ENCODE data around the gene MAGI2. TPM values are rescaled to one million over a fixed set of nuclear protein-coding genes. Genes with fewer than 3 reads are reported as not detected.

Gene MAGI2
- total and polyA plus RNA-seq, 2 donors from 2014 or later, result 4.4 to 9.0 TPM

GRCh38 chr7:78146546-78146945 is 1306.9 kb downstream of the MAGI2 start:
- Histone ChIP-seq H3K9me3 (ENCODE audit: control insufficient read depth in 2 of 3, insufficient read depth in 1 of 3, low read length in 3 of 3) (no peaks in the 10 kb centered on the region), H3K27ac (ENCODE audit: low read depth in 2 of 2, low read length in 2 of 2) (no peak overlapping the region), H3K27me3 (ENCODE audit: control insufficient read depth, insufficient read depth, low read length) (no peaks in the 10 kb centered on the region), H3K4me3 (ENCODE audit: low read length in 3 of 3) (no peak overlapping the region), H3K36me3 (ENCODE audit: control insufficient read depth in 2 of 3, insufficient read depth in 3 of 3, low read length in 3 of 3) (no peaks in the 10 kb centered on the region), H3K9ac (ENCODE audit: low read length in 3 of 3) (no peak overlapping the region), H3K4me1 (ENCODE audit: control insufficient read depth in 2 of 3, insufficient read depth in 2 of 3, low read depth in 1 of 3, low read length in 3 of 3) (peaks cover 0 to 1% (median 0%) of the 10 kb centered on the region in 3 donors)
- DNase-seq, result no peak
- no peak for FAIRE-seq
- TF ChIP-seq, protein P1, sequence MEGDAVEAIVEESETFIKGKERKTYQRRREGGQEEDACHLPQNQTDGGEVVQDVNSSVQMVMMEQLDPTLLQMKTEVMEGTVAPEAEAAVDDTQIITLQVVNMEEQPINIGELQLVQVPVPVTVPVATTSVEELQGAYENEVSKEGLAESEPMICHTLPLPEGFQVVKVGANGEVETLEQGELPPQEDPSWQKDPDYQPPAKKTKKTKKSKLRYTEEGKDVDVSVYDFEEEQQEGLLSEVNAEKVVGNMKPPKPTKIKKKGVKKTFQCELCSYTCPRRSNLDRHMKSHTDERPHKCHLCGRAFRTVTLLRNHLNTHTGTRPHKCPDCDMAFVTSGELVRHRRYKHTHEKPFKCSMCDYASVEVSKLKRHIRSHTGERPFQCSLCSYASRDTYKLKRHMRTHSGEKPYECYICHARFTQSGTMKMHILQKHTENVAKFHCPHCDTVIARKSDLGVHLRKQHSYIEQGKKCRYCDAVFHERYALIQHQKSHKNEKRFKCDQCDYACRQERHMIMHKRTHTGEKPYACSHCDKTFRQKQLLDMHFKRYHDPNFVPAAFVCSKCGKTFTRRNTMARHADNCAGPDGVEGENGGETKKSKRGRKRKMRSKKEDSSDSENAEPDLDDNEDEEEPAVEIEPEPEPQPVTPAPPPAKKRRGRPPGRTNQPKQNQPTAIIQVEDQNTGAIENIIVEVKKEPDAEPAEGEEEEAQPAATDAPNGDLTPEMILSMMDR (IDR thresholded peaks at IDR 0.05; ENCODE audit: borderline replicate concordance, extremely low read depth, insufficient read depth), result no peak
- intact Hi-C loops (cut with DNase I), result no loop called here

DNA sequence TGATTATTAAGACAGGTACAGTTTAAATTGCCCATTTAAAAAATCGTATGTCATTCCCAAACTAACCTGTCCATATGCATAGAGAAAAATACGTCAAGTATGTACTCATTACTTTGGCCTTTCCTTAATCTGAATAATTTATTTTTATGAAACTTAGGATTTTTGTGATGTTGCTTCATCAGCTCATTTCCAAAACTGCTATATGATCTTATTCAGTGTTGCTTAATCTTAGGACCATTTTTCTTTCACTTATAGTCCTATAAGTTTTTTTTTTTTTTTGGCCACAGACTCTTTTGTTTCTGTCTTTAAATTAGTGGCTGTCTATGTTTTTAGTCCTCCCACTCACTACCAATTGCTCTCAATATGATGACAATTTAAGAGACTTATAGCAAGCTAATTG is 1309.8 kb downstream of the MAGI2 start:
- Histone ChIP-seq H3K4me3 (ENCODE audit: low read length in 3 of 3) (no peak overlapping the region), H3K9me3 (ENCODE audit: control insufficient read depth in 2 of 3, insufficient read depth in 1 of 3, low read length in 3 of 3) (no peaks in the 10 kb centered on the region), H3K9ac (ENCODE audit: low read length in 3 of 3) (no peak overlapping the region), H3K27ac (ENCODE audit: low read depth in 2 of 2, low read length in 2 of 2) (no peak overlapping the region), H3K4me1 (ENCODE audit: control insufficient read depth in 2 of 3, insufficient read depth in 2 of 3, low read depth in 1 of 3, low read length in 3 of 3) (no peaks in the 10 kb centered on the region), H3K27me3 (ENCODE audit: control insufficient read depth, insufficient read depth, low read length) (no peaks in the 10 kb centered on the region), H3K36me3 (ENCODE audit: control insufficient read depth in 2 of 3, insufficient read depth in 3 of 3, low read length in 3 of 3) (no peaks in the 10 kb centered on the region)
- FAIRE-seq (peak; percentile 61), DNase-seq (no peak)
- intact Hi-C loops (cut with DNase I), result no loop called here
- TF ChIP-seq, protein P1 (IDR thresholded peaks at IDR 0.05; ENCODE audit: borderline replicate concordance, extremely low read depth, insufficient read depth), result no peak

DNA sequence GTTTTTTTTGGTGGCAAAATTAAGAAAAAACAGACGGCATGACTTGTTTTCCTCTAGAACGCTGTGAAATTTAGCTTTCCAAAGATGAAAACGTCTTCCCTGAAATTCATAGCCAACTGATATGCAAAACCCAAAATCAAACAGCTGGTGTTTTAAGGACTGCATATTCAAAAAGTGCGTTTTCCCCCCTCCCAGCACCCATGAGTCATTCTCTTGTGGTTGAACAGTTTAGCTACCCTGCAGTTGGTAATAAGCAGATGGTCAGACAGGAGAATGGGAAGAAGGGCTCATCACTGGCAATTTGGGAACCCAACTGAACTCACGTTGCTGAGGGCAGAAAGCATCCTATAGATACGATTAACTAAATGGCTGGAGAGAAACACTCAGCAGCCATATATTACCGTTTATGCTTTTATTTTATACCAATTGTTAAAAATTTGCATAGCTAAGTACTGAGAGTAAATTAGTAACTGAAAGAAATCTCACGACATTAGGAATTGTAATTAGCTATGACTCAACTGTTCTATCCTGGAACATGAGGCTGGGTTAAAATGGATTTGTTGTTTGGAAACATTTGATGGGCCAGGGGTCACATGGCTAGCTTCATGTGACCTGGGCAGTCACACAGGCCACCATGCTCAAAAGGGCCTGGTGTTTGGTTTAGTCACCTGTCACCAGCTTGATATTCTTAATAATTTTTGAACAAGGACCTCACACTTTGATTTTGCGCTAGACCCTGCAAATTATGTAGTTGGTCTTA is 1311.8 kb downstream of the MAGI2 start:
- intact Hi-C loops (cut with DNase I), result no loop called here
- FAIRE-seq, result no peak
- H3K4me1 ChIP-seq (ENCODE audit: control insufficient read depth in 2 of 3, insufficient read depth in 2 of 3, low read depth in 1 of 3, low read length in 3 of 3), result no peaks in the 10 kb centered on the region
- TF ChIP-seq, protein P1 (IDR thresholded peaks at IDR 0.05; ENCODE audit: borderline replicate concordance, extremely low read depth, insufficient read depth), result no peak
- H3K36me3 ChIP-seq (ENCODE audit: control insufficient read depth in 2 of 3, insufficient read depth in 3 of 3, low read length in 3 of 3), result no peaks in the 10 kb centered on the region
- H3K27ac ChIP-seq (ENCODE audit: low read depth in 2 of 2, low read length in 2 of 2), result no peak overlapping the region
- H3K9me3 ChIP-seq (ENCODE audit: control insufficient read depth in 2 of 3, insufficient read depth in 1 of 3, low read length in 3 of 3), result no peaks in the 10 kb centered on the region
- no peaks in the 10 kb centered on the region for H3K27me3 ChIP-seq (ENCODE audit: control insufficient read depth, insufficient read depth, low read length)
- no peak for DNase-seq
- H3K9ac ChIP-seq (ENCODE audit: low read length in 3 of 3), result no peak overlapping the region
- no peak overlapping the region for H3K4me3 ChIP-seq (ENCODE audit: low read length in 3 of 3)
